HepG2 (cell line): ENCODE results near the gene ACRBP. TPM values are rescaled to one million over a fixed set of nuclear protein-coding genes. Genes with fewer than 3 reads are reported as not detected.

Experiments
- ETV6 ChIP-seq: sonication (generic); formaldehyde crosslinking; conservative IDR thresholded peaks from 2 replicates; pipeline ENCODE4 v1.4.0; 2020; ENCODE audit warnings: missing genetic modification reagents
- NCOA5 ChIP-seq: sonication (generic); formaldehyde crosslinking; IDR thresholded peaks from 2 replicates; pipeline ENCODE4 v1.4.0; 2020; ENCODE audit warnings: missing genetic modification reagents
- ZFX ChIP-seq: sonication (generic); formaldehyde crosslinking; IDR thresholded peaks from 2 replicates; pipeline ENCODE4 v1.4.0; 2020; ENCODE audit warnings: mild to moderate bottlenecking, low read depth, missing genetic modification reagents, moderate library complexity
- ZNF12 ChIP-seq: sonication (generic); formaldehyde crosslinking; IDR thresholded peaks from 2 replicates; pipeline ENCODE4 v1.5.0; 2020; ENCODE audit warnings: missing genetic modification reagents
- polyA plus RNA-seq, 8 experiments: library from polyadenylated mRNA; depleted of rRNA in 3 of 8; stranded (reverse) in 7 of 8; unstranded in 1 of 8; fragments of >200 nt; fragmentation: Illumina TruSeq in 4 of 8; extraction: Trizol in 4 of 8; gene quantifications; 2 replicates each; pipeline versions ENCODE4 v1.2.1 to v1.2.3, GENCODE V29; 2011 to 2016; ENCODE audit warnings: low read depth in 4 of 8, missing spikeins in 1 of 8, mixed read lengths in 1 of 8; ENCODE audit not compliant: insufficient read depth in 1 of 8
- total RNA-seq, 5 experiments: library from RNA; depleted of rRNA; stranded (reverse); fragments of >200 nt; fragmentation: Illumina TruSeq; extraction: Trizol; gene quantifications; 2 replicates each; pipeline ENCODE4 v1.2.3, GENCODE V29; 2016; ENCODE audit warnings: low read depth in 1 of 5
- TF ChIP-seq, protein P1 (sequence below): sonication (generic); formaldehyde crosslinking; IDR thresholded peaks from 2 replicates; pipeline ENCODE4 v1.5.0; 2020; ENCODE audit warnings: mild to moderate bottlenecking, missing genetic modification reagents, borderline replicate concordance

ACRBP gene
- total and polyA plus RNA-seq, 2 of the 13 experiments (the other 11 are each of a cell fraction or from before 2014, with no cell fraction given) = 0.46 TPM; not detected in 1

- TF ChIP-seq, protein P1, sequence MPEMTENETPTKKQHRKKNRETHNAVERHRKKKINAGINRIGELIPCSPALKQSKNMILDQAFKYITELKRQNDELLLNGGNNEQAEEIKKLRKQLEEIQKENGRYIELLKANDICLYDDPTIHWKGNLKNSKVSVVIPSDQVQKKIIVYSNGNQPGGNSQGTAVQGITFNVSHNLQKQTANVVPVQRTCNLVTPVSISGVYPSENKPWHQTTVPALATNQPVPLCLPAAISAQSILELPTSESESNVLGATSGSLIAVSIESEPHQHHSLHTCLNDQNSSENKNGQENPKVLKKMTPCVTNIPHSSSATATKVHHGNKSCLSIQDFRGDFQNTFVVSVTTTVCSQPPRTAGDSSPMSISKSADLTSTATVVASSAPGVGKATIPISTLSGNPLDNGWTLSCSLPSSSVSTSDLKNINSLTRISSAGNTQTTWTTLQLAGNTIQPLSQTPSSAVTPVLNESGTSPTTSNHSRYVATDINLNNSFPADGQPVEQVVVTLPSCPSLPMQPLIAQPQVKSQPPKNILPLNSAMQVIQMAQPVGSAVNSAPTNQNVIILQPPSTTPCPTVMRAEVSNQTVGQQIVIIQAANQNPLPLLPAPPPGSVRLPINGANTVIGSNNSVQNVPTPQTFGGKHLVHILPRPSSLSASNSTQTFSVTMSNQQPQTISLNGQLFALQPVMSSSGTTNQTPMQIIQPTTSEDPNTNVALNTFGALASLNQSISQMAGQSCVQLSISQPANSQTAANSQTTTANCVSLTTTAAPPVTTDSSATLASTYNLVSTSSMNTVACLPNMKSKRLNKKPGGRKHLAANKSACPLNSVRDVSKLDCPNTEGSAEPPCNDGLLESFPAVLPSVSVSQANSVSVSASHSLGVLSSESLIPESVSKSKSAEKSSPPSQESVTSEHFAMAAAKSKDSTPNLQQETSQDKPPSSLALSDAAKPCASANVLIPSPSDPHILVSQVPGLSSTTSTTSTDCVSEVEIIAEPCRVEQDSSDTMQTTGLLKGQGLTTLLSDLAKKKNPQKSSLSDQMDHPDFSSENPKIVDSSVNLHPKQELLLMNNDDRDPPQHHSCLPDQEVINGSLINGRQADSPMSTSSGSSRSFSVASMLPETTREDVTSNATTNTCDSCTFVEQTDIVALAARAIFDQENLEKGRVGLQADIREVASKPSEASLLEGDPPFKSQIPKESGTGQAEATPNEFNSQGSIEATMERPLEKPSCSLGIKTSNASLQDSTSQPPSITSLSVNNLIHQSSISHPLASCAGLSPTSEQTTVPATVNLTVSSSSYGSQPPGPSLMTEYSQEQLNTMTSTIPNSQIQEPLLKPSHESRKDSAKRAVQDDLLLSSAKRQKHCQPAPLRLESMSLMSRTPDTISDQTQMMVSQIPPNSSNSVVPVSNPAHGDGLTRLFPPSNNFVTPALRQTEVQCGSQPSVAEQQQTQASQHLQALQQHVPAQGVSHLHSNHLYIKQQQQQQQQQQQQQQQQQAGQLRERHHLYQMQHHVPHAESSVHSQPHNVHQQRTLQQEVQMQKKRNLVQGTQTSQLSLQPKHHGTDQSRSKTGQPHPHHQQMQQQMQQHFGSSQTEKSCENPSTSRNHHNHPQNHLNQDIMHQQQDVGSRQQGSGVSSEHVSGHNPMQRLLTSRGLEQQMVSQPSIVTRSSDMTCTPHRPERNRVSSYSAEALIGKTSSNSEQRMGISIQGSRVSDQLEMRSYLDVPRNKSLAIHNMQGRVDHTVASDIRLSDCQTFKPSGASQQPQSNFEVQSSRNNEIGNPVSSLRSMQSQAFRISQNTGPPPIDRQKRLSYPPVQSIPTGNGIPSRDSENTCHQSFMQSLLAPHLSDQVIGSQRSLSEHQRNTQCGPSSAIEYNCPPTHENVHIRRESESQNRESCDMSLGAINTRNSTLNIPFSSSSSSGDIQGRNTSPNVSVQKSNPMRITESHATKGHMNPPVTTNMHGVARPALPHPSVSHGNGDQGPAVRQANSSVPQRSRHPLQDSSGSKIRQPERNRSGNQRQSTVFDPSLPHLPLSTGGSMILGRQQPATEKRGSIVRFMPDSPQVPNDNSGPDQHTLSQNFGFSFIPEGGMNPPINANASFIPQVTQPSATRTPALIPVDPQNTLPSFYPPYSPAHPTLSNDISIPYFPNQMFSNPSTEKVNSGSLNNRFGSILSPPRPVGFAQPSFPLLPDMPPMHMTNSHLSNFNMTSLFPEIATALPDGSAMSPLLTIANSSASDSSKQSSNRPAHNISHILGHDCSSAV (CRISPR knock-in tag) = no peak
- no peak for TF ChIP-seq NCOA5 (CRISPR knock-in tag)
- TF ChIP-seq ZNF12 (CRISPR knock-in tag) = no peak
- TF ChIP-seq ETV6 (CRISPR knock-in tag) = no peak
- no peak for TF ChIP-seq ZFX (CRISPR knock-in tag)
These were observed 28.6 kb downstream of the ACRBP start (continued) for GRCh38 chr12:6618483-6619225.
